Putamen (tissue), 1 donor: ENCODE data around the gene ATP2A2.
"Not testable (repeated sequence)": the region's sequence is repeated elsewhere in the genome, so short reads cannot be mapped to it uniquely, and the experiment has no call there.

Experiments used
- DNase-seq: peaks from one replicate; pipeline ENCODE4 v3.0.0-alpha.2; 2016; ENCODE audit warnings: low spot score

The ATP2A2 gene

DNA sequence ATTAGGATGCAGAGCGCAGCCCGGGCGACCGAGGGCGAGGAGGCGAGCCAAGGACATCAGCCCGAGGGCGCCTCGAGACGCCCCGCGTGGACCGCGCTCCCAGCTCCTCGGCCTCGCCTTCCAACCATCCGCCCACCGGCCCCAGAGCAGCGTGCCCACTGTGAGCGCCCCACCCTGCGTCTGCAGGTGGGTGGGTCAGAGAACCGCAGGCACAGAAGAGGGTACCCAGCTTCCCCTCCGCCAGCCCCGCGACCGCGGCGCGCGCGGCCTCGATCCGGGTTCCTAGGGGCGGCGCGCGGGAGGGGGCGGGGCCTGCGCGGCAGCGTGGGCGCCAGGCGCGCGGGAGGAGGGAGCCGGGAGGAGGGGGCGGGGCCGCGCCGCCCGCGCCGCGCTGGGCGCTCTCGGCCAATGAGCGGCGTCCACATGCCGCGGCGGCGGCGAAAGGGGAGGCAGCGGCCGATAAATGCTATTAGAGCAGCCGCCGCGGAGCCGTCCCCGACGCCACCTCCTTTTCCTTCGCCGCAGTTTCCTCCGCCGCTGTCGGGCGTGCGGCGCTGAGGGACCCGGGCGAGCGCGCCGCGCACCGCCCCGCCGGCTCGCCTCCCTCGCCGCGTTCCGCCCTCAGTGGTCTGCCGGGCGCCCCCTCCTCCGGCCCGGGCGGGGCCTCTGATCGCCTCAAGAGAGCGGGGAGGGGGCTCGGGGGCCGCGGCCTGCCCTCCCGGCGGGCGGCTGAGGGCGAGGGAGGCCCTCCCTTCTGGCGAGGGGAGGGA is at the start of gene ATP2A2:
ATP2A2 (plus strand) TSS at position 469 of the 770 bp plus-strand sequence. CDS start 543 bp downstream, outside the sequence.
- DNase-seq: peak; percentile 93

DNA sequence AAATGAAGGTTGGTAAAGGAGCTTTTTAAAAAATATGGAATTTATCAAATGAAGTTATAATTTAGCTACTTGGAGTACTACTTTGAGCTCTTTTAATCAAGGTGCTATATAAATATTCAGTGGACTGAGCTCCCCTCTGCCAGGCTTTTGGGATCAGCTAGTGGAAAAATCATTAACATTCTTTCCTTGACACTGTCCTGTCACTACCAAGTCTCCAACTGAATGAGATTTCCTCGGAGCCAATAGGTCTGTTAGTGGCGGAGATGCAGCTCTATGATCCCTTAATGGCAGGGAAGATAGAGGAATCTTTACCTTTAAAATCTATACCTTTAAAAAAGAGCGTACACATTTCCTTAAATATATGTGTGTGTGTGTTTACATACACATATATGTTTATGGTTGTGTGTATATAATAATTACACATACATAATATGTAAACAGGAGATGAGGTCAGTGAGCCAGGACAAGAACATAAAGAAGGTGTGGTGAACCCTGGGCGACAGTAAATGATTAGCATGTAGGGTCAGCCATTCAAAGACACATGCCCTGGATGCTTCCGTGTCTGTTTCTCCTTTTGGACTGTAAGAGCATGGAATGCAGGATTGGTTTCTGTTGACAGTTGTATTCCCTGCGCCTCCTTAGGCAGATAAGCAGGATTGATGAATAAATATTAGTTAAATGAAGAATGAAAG is 47.7 kb upstream of the ATP2A2 start:
- DNase-seq: no peak

DNA sequence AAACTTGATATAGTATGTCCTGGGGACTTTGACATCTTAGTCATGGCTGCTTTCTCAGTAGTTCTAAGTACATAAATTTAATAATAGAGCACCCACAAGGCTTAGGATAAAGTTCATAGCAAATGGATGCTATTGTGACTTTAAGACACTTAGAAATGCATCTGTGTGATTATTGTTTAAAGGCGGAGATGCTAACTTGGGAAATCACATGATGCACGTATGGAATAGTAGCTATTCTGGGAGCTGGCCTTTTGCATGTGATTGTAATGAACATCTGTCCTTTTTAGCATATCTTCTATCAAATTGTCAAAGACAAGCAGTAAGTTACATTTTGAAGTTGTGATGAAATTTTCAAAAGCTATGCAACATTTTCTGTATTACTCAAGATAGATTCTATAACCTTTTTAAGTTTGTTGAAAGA is 46.7 kb upstream of the ATP2A2 start:
- no peak for DNase-seq

DNA sequence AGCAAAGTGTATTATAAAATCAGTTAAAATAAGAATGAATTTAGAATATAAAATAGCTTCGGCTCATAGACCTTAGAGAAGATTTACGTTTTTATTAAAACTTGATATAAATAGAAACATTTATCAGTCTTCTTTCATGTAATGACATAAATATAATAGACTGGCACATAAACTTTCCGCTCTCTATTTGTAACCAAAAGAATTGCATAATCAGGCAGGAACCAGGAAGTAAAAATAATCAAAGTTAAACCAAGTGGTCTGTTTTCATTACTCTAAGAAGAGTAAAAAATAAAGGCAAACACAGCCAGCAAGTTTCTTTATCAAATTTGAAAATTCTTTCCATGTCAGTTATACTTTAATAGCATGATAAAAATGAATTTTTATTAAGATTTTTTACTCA is 46.3 kb upstream of the ATP2A2 start:
- no peak for DNase-seq

DNA sequence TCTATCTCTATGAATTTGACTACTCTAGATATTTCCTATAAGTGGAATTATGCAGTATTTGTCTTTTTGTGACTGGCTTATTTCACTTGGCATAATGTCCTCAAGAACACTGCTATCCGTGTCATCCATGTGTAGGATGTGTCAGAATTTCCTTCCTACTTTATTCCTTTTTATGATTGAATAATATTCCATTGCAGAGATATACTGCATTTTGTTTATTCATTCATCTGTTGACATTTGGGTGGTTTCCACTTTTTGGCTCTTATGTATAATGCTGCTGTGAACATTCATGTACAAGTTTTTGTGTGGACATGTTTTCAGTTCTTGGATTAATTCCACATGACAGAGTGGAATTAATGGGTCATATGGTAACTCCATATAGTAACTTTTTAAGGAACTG is 45.7 kb upstream of the ATP2A2 start:
- no peak for DNase-seq

DNA sequence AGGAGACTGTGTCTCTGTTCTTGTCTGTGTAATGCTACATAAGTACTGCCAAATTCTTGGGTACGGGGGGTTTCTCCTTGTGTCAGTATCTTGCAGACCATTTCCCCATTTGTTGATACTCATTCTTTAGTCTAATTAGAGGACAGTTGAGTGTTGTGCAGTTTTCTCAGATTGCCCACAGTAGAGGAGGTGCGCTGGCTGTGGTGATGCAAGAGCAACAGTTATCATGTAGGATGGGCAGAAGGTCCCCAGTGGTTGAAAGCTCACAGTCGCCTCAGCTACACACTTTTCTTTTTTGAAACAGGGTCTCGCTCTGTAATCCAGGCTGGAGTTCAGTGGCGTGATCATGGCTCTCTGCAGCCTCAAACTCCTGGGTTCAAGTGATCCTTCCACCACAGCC is 37.8 kb upstream of the ATP2A2 start:
- DNase-seq: no peak

DNA sequence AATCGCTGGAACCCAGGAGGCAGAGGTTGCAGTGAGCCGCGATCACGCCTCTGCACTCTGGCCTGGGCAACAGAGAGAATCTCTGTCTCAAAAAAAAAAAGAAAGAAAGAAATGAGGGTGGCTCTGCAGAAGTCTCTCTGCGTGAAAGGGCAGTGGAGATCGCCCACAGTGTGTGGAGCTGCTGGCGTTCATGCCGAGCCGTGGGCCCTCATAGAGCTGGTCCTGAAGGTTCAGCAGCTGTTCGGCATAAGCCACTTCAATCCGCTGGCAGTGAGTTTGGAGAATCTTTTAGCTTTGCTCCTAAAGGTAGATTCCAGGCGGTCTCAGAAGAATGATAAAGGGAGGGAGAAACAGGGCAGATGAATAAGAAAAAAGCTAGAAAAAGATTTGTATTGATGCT is 36.7 kb upstream of the ATP2A2 start:
- DNase-seq: no peak

DNA sequence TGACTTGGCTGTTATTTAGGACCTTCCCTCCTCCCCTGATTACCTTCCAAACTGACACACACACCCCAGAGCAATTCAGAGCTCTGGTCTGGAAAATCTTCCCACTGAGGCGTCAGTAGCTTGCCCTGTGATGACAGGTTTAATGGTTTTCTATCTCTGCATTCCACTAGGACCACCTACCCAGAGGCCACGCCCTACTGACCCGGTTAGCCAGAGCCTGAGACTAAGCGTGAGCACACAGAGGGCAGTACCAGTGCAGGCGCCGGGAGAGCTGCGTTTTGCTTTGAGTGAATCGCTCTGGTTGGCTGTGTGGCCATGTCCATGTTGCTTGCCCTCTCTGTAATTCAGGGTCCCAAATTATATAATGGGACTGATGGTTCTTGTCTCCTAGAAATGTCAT is 36.2 kb upstream of the ATP2A2 start:
- no peak for DNase-seq

DNA sequence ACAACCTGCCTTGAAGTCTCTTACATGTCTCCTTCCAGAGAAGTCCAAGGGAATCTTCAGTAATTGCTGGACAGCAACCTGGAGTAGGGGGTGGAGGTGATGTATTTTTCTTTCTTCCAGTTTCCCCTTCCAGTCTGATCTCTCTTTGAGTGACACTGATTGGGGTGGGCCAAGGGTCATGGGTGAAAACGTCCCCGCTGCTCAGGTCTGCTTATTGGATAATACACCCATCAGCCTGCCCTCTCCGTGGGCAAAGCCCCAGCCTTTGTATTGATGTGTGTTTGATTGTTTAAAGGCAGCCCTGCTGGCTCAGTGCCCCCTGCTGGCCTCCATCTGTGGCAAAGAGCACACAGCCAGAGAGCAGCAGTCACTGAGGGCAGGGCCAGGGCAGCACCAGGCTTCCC is 35.7 kb upstream of the ATP2A2 start:
- no peak for DNase-seq

DNA sequence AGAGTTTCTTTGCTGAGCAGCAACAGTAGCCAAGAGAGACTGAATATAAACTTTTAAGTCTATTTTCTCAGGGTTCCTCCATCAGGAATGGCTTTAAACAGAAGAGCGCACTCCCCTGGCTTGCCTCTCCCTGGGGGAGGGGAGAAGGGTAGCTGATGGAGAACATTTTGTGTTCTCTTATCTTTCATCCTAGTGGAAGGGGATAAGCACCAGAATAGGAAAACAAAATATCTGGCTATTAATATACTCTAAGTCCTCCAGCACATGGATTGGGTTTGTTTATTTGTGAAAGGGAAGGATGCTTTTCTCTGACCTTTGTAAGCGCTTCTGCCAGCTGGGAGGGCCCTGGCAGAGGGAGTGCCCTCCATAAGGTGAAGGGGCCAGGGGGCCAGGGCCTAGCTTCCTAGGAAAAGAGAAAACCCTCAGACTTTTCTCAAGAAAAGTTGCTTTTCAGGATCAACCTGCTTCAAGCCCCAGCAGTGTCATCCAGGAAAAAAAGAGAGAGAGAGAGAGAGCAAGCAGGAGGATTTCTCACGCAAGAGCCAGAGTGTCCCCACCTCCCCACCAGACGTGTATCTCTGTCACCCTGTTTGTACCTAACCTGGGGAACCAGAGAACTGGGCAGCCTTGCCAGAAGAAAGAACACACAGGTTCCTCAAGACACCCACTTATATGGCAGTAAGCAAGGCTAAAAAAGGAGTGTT is 34.3 kb upstream of the ATP2A2 start:
- DNase-seq: no peak

DNA sequence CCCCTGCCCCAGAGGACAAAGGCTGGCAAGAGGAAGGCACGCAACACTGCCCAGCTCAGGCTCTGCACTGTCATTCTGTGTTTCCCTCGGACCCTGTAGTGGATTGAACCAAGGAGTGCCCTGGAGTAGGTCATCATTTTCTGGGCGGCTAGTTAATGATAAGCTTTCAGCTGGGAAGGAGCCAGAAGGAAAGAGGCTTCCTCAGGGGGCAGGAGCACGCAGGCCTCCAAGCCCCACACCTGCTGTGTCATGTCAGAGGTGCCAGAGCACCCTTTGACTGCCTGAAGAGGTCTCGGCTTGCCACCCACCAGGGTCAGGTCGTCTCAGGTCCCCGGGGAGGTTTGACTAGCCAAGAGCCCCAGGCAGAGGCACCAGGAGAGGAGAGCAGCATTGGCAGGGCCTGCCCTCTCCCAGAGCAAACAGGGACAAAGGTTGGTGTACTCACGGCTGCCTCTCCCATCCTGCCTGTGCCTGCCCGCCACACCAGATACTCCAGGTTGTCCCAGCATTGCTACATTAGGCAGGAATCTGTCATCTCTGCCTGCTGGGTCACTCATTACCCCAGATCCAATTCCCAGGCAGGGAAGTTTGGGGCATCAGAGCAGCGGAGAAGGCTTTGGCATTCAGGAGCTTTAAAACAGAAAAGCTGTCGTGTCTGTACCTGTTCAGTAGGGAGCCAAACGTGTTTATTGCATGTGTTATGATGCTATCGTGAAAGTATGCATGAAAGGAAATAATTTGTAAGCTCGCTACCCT is 33.5 kb upstream of the ATP2A2 start:
- no peak for DNase-seq

DNA sequence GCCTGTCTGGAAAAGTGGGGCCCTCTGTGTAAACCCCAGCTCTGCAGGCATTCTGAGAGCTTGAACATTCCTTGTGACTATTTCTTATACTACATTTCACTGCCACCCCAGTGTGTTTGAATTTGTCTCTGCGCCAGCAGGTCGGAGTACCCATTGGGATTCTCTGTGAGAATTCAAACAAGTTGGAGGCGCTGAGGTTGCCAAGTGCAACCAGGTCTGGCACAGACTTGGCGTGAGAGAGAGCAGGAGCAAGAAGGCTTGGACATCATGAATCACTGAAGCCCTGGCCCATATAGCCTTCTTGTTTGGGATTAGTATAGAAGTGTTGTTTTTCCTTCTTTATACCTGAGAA is 33.0 kb upstream of the ATP2A2 start:
- DNase-seq: no peak

DNA sequence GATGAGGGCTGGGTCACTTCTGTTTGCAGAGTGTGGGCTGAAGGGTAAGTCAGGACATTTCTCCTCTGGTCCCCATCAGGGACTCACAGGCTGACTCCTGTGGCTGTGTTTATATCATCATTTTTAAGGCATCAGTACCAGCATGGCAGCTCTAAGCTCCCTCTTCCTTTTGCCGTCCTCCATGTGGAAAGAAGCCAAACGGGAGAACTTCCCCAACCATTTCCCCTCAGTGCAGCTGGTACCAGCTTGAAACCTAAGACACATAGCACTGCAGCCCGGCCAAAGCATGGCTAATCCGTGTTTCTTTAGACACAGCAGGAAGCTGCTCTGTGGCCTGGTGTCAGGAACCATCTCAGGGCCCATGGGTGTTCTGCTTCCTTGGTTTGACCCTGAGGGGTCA is 31.9 kb upstream of the ATP2A2 start:
- no peak for DNase-seq

DNA sequence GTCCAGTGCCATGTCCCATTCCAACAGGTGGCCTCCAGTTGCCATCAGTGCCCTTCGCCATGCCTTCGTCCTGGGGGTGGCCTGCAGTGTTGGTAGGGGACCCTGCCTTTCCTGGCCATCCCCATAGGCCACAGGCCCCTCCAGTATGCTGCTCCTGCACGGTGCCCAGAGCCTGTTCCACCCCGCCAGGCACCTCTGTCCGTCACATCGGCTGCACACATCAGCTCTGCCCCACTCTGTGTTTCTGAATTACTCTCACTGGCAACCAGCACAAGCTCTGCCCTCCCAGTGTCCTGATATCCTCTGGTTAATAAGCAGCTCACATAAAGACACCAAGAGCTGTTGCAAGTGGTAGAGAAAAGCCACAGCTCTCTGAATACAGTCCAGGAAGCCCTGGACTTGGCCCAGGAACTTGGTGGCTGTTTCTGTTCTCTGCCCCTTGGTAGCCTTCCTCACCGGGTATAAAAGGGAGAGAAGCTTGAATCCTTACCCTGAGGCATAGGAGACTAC is 31.3 kb upstream of the ATP2A2 start:
- no peak for DNase-seq

DNA sequence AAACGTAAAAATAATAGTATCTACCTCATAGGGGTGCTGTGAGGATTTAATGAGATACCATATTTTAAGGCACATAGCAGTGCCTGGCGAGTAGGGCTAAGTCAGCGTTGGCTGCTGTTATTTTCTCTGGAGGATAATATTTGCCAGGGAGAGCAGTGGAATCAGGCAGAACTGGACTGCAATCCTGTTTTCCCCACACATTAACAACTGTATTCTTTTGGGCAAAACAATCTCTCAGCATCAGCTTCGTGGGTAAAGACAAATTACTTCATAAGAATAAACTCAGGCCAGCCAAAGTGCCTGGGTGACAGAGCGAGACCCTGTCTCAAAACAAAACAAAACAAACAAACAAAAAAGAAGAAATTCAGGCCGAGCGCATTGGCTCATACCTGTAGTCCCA is 29.7 kb upstream of the ATP2A2 start:
- DNase-seq: no peak

DNA sequence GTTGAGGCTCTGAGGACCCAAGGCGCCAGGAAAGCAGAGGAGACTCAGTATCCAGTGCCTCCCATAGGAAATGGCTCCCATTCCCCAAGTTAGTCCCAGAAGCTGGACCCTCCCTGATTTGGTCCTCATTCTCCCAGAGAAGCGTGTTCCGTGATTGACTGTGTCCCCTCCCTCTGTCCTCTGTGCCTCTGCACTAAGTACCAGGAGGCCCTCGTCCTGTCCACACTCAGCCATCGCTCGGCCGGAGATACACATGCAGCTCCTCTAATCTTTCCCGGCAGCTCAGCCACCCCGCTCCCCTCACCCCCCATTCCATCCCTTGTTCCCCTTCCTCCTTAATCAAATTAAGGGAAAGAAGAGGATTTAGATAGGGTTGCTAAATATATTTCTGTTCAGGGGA is 28.3 kb upstream of the ATP2A2 start:
- no peak for DNase-seq

DNA sequence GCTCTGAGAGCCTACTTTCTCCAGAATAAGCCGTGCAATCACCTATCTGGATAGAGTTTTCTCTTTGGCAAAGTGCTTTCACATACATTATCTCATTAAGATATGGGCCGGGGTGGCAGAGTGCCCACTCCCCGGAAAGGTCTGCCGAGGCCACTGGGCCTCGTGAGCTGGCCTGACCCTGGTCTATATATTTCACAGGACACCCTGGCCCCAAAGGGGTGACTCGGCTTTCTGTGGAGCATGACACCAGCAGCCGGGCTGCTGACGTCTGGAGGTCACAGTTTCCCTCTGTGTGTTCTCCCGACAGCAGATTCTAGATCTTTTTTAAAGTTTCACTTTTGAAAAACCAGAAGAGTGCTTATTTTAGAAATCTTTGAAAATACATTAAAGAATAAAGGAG is 27.9 kb upstream of the ATP2A2 start:
- no peak for DNase-seq

DNA sequence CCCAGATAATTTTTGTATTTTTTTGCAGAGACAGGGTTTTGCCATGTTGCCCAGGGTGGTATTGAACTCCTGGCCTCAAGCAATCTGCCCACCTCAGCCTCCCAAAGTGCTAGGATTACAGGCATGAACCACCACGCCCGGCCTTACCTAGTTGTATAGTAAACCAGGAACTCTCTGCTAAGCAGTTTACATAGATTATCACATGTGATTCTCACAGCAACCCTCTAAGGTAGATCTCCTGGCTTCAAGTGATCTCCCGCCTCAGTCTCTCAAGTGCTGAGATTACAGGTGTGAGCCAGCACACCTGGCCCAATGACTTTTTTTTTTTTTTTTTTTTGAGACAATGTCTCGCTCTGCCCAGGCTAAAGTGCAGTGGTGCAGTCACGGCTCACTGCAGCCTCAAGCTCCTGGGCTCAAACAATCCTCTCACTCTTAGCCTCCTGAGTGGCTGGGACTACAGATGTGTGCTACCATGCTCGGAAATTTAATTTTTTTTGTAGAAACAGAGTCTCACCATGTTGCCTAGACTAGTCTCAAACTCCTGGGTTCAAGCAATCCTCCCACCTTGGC is 26.0 kb upstream of the ATP2A2 start:
- no peak for DNase-seq

DNA sequence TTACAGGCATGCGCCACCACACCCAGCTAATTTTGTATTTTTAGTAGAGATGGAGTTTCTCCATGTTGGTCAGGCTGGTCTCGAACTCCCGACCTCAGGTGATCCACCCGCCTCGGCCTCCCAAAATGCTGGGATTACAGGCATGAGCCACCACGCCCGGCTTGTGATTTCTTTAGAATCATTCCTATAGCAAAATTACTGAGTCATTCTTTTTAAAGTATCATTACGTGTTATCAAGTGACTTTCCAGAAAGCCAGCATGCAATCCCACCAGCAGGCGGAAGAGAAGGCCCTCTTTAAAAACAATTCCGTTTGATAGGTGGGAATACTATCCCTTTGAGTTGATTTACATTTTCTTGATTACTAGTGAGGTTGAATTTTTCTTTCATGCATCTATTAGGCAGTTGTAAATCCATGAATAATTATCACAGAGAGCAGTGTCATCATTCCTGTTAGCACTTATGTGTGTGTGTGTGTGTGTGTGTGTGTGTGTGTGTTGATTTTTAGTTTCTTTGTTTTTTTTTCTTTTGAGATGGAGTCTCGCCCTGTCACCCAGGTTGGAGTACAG is 25.1 kb upstream of the ATP2A2 start:
- DNase-seq: not testable (repeated sequence)

DNA sequence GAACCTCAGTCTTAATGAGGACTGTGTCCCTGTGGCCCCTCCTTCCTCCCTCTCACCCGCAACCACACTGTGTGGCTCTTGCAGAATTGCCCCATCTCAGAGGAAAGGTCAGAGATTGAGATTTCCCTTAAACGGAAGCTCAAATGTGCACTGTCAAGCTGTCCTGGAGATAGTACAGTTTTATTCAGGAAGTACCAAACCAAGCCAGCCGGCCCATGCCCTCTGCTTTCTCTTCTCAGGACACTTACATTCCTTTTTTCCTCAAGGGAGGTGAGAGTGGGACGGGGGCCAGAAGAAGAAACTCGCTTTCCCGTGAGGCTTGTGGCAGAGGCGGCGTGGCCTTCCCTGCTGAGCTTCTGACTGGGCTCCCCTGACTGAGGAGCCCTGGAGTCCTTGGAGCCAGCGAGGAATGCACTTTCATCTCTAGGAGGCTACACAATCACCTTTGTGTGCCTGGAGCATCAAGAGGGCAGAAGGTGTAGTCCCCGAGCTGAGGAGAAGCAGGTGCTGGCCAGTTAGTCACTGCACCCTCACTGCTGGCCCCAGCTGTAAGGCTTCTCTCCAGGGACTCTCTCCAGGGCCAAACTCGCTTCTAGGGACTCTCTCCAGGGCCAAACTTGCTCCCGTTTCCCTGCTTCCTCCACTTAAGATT is 24.1 kb upstream of the ATP2A2 start:
- DNase-seq: no peak

DNA sequence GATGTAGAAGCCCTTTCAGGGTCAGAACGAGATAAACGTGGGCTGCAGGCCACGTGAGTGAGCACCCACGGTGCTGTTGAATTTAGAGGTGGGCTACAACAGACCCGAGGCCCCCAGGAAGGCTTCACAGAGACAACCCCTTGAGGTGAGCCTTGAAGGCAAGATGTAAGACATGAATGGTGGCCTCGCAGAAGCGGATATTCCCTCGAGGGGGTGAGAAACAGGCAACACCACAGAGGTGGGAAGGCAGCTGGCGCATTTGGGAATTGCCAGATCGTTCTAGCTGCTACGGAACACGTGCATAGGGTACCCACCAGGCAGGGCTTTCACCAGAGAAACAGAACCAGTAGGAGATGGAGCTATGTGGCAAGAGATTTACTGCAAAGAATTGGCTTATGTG is 22.6 kb upstream of the ATP2A2 start:
- DNase-seq: no peak
